ENCODE data around the gene PFDN2.

GRCh38 chr1:161131523-161132409 lies 13.9 kb upstream of the PFDN2 start:
- TF ChIP-seq CTCF (conservative IDR thresholded peaks at IDR 0.05) = no peak
- TF ChIP-seq ZFX (IDR thresholded peaks at IDR 0.05) = no peak

Measured in C4-2B (cell line).